K562 (cell line): Measurements from ENCODE around the gene AAGAB. TPM values are rescaled to one million over a fixed set of nuclear protein-coding genes. Genes with fewer than 3 reads are reported as not detected.

ENCODE experiments used
- ATAC-seq: fragments of 200-7000 bp; cut with Tn5 transposase; 3 replicates; pipeline ENCODE4 v1.9.1; 2020; ENCODE audit warnings: moderate library complexity
- BruUV-seq: library from RNA; stranded (reverse); fragments of 400-500 nt; replicated peaks from 2 replicates; lab custom pipeline; 2021; lab: Mats Ljungman, UMichigan
- CTCF ChIA-PET: fragments of 300-600 bp; formaldehyde crosslinking; extraction: SDS; loops from one replicate; lab custom pipeline; 2021; ENCODE audit warnings: low intra/inter-chr PET ratio; lab: Yijun Ruan, JAX
- POLR2A ChIA-PET: fragments of 300-600, 350-650 bp; sonication (Branson Sonifier 250); formaldehyde crosslinking; extraction: SDS; loops from one replicate; lab custom pipeline; 2021; ENCODE audit warnings: antibody characterized with exemption, inconsistent platforms; lab: Yijun Ruan, JAX
- DNase-seq, 4 experiments: peaks; one replicate each; pipeline versions ENCODE4 v3.0.0 to v3.0.0-alpha.2; 2011 to 2018; ENCODE audit warnings: low spot score in 3 of 4, mixed read lengths in 3 of 4; ENCODE audit errors: extremely low read depth in 1 of 4
- FAIRE-seq: peaks from 2 replicates; lab custom pipeline; 2011; peaks lifted over from hg19 to GRCh38; lab: Jason Lieb, UNC
- H2AFZ ChIP-seq: 2 replicates; pipeline ENCODE4 v1.6.0; 2011; ENCODE audit warnings: low read depth, low read length, control low read depth, inconsistent platforms
- H3K27ac ChIP-seq: fragments of 200-600 bp; 3 replicates; pipeline ENCODE4 v1.8.0; 2011; ENCODE audit warnings: low read depth, mild to moderate bottlenecking, control low read depth, inconsistent platforms, low read length, moderate library complexity, mixed read lengths; ENCODE audit errors: extremely low read depth
- H3K27me3 ChIP-seq, 2 experiments: fragments of 300-600 bp in 1 of 2; 2 replicates in 1 of 2; 3 replicates in 1 of 2; pipeline versions ENCODE4 v1.6.0 to v1.8.0; 2011; ENCODE audit warnings: inconsistent platforms in 2 of 2, low read length in 2 of 2, mild to moderate bottlenecking in 1 of 2, mixed read lengths in 1 of 2, moderate library complexity in 1 of 2; ENCODE audit not compliant: control insufficient read depth in 2 of 2, insufficient read depth in 2 of 2
- H3K36me3 ChIP-seq: fragments of 300-600 bp; 3 replicates; pipeline ENCODE4 v1.8.0; 2011; ENCODE audit warnings: mild to moderate bottlenecking, low read length, inconsistent platforms; ENCODE audit not compliant: control insufficient read depth, insufficient read depth
- H3K4me1 ChIP-seq, 2 experiments: fragments of 200-600 bp in 1 of 2; replicated peaks in 1 of 2; 2 replicates in 1 of 2; 3 replicates in 1 of 2; pipeline versions ENCODE4 v1.5.1 to v1.8.0; 2011; ENCODE audit warnings: inconsistent platforms in 2 of 2, low read length in 2 of 2, mild to moderate bottlenecking in 1 of 2, mixed read lengths in 1 of 2, moderate library complexity in 1 of 2; ENCODE audit not compliant: control insufficient read depth in 2 of 2, insufficient read depth in 2 of 2
- H3K4me2 ChIP-seq: 2 replicates; pipeline ENCODE4 v1.6.1; 2011; ENCODE audit warnings: low read length, control low read depth, inconsistent platforms, mixed read lengths; ENCODE audit not compliant: insufficient read depth
- H3K4me3 ChIP-seq: fragments of 200-600 bp; sonication (generic), shearing (Covaris generic); 2 replicates; pipeline ENCODE4 v1.5.1; 2016; ENCODE audit warnings: control low read depth, inconsistent platforms
- H3K79me2 ChIP-seq: fragments of 200-600 bp; 3 replicates; pipeline ENCODE4 v1.8.0; 2011; ENCODE audit warnings: low read length, inconsistent platforms; ENCODE audit not compliant: control insufficient read depth, insufficient read depth
- H3K9ac ChIP-seq, 2 experiments: 2 replicates each; pipeline versions ENCODE4 v1.6.0 to v1.6.1; 2011; ENCODE audit warnings: low read depth in 2 of 2, low read length in 2 of 2, control low read depth in 1 of 2, inconsistent platforms in 1 of 2, mild to moderate bottlenecking in 1 of 2, mixed read lengths in 1 of 2; ENCODE audit not compliant: insufficient read depth in 1 of 2
- H3K9me1 ChIP-seq: one replicate; pipeline ENCODE4 v1.6.0; 2011; ENCODE audit warnings: inconsistent platforms, mild to moderate bottlenecking, low read length, moderate library complexity; ENCODE audit not compliant: control insufficient read depth, insufficient read depth
- H3K9me3 ChIP-seq: replicated peaks from 2 replicates; pipeline ENCODE4 v1.5.1; 2011; ENCODE audit warnings: low read depth, low read length, inconsistent platforms; ENCODE audit not compliant: control insufficient read depth, insufficient read depth
- H4K20me1 ChIP-seq: replicated peaks from 2 replicates; pipeline ENCODE4 v1.6.1; 2011; ENCODE audit warnings: low read length, inconsistent platforms, mixed read lengths; ENCODE audit not compliant: control insufficient read depth, insufficient read depth
- CBX2 ChIP-seq: fragments of 200-600 bp; sonication (generic); IDR thresholded peaks from one replicate; pipeline ENCODE4 v1.6.1; 2012; ENCODE audit warnings: mild to moderate bottlenecking, low read length, inconsistent platforms; ENCODE audit not compliant: insufficient read depth, poor library complexity, severe bottlenecking
- E2F3 ChIP-seq: fragments of 250-450 bp; sonication (Bioruptor Pico); IDR thresholded peaks from 2 replicates; pipeline ENCODE4 v1.4.0; 2020; ENCODE audit warnings: mild to moderate bottlenecking
- ELF2 ChIP-seq: fragments of 250-450 bp; sonication (Bioruptor Pico); IDR thresholded peaks from 2 replicates; pipeline ENCODE4 v1.5.0; 2021; ENCODE audit warnings: mild to moderate bottlenecking
- GABPB1 ChIP-seq: sonication (generic); formaldehyde crosslinking; IDR thresholded peaks from 2 replicates; pipeline ENCODE4 v1.8.0; 2022; ENCODE audit warnings: mild to moderate bottlenecking, missing genetic modification reagents
- MEF2A ChIP-seq: IDR thresholded peaks from 2 replicates; pipeline ENCODE4 v1.6.1; 2011; ENCODE audit warnings: low read depth, mild to moderate bottlenecking, low read length, moderate library complexity; ENCODE audit not compliant: control insufficient read depth
- NR0B1 ChIP-seq: fragments of 450-650 bp; IDR thresholded peaks from one replicate; pipeline ENCODE4 v1.6.1; 2018; ENCODE audit warnings: mild to moderate bottlenecking, moderate library complexity; ENCODE audit not compliant: partially characterized antibody
- SRSF3 ChIP-seq: fragments of 200-400 bp; formaldehyde crosslinking; IDR thresholded peaks from 2 replicates; pipeline ENCODE4 v1.6.1; 2016; ENCODE audit warnings: mild to moderate bottlenecking, low read length, moderate library complexity; ENCODE audit not compliant: insufficient read depth
- TARDBP ChIP-seq: fragments of 450-650 bp; IDR thresholded peaks from 2 replicates; pipeline ENCODE4 v1.6.1; 2016
- TCF7L2 ChIP-seq: fragments of 150-350 bp; IDR thresholded peaks from 2 replicates; pipeline ENCODE4 v1.6.1; 2016; ENCODE audit warnings: low read depth, mild to moderate bottlenecking, low read length, moderate library complexity
- UBTF ChIP-seq, 2 experiments: IDR thresholded peaks; 2 replicates each; pipeline ENCODE4 v1.6.1; 2012; ENCODE audit warnings: improper control_type of control experiment in 2 of 2, low read depth in 2 of 2, low read length in 2 of 2, borderline replicate concordance in 1 of 2
- ZBTB8A ChIP-seq: fragments of 450-650 bp; IDR thresholded peaks from 2 replicates; pipeline ENCODE4 v1.6.1; 2018; ENCODE audit warnings: mild to moderate bottlenecking, moderate library complexity; ENCODE audit not compliant: partially characterized antibody
- WGBS: fragments of 100-300 bp; shearing (Covaris generic); methylation state at CpG from one replicate; pipeline ENCODE4 v1.1.6; 2016; ENCODE audit warnings: low coverage, mixed read lengths; ENCODE audit not compliant: insufficient coverage; ENCODE audit errors: missing lambda C conversion rate; 5-methylcytosine and 5-hydroxymethylcytosine counted together
- in situ Hi-C: fragments of 300-500 bp; cut with MboI; formaldehyde crosslinking; loops from 4 replicates; pipeline ENCODE4 v1.15.0; 2018; ENCODE audit warnings: inconsistent platforms, mixed read lengths
- intact Hi-C: fragments of 100-400 bp; cut with micrococcal nuclease; formaldehyde crosslinking; loops from 2 replicates; pipeline ENCODE4 v1.14.2; 2022
- polyA plus RNA-seq, 8 experiments: library from polyadenylated mRNA; depleted of rRNA in 4 of 8; stranded (reverse) in 5 of 8; unstranded in 3 of 8; fragments of >200 nt; fragmentation: Nextera tagmentation in 2 of 8; fragmentation: Illumina TruSeq in 1 of 8; extraction: Ambion mirVana in 2 of 8; extraction: Trizol in 1 of 8; gene quantifications; 2 replicates each; pipeline versions ENCODE4 v1.2.1 to v1.2.3, GENCODE V29; 2011 to 2014; ENCODE audit warnings: inconsistent platforms in 1 of 8, missing spikeins in 1 of 8
- total RNA-seq, 7 experiments: library from RNA; depleted of rRNA in 6 of 7; stranded (reverse); fragments of >200 nt in 6 of 7; fragmentation: Illumina TruSeq in 2 of 7; extraction: Trizol in 2 of 7; gene quantifications; 2 replicates each; pipeline versions ENCODE4 v1.2.1 to v1.2.3, GENCODE V29; 2011 to 2021; ENCODE audit warnings: low replicate concordance in 1 of 7

Gene AAGAB
- total and polyA plus RNA-seq, 9 of the 15 experiments (the other 6 are each of a cell fraction or from before 2014, with no cell fraction given) = 17.8 to 109 (median 58.3) TPM

- no peak for TF ChIP-seq UBTF (IDR thresholded peaks at IDR 0.05; ENCODE audit: borderline replicate concordance in 1 of 2, low read depth in 2 of 2, low read length in 2 of 2)
- no peak for TF ChIP-seq NR0B1
- no peak for TF ChIP-seq ELF2 (CRISPR knock-in tag)
- TF ChIP-seq TCF7L2 = no peak
- TF ChIP-seq, all 486 proteins: peak for 0
Observed at GRCh38 chr15:67280217-67280616, 25.8 kb upstream of the AAGAB start (continued).

- in situ Hi-C loops = no loop called here
- BruUV-seq = no TSS peak
- Histone ChIP-seq H3K4me1 (no peaks in the 10 kb centered on the region), H3K4me2 (no peak overlapping the region), H3K9ac (no peak overlapping the region), H3K27me3 (no peaks in the 10 kb centered on the region), H3K9me3 (0 out of 2 replicates have a peak, but pooled peaks cover 4% of the 10 kb centered on the region), H3K27ac (no peak overlapping the region), H3K9me1 (no peaks in the 10 kb centered on the region), H4K20me1 (no peaks in the 10 kb centered on the region), H3K79me2 (no peaks in the 10 kb centered on the region), H3K4me3 (no peak overlapping the region), H2AFZ (no peak overlapping the region), H3K36me3 (no peaks in the 10 kb centered on the region)
- ChIA-PET POLR2A (no interaction called here), CTCF (no interaction called here)
- no peak for FAIRE-seq
- TF ChIP-seq GABPB1 (CRISPR knock-in tag) (no peak), E2F3 (CRISPR knock-in tag) (no peak), ZBTB8A (no peak), SRSF3 (no peak), MEF2A (no peak), CBX2 (no peak), TARDBP (no peak)
- no peak for DNase-seq
- intact Hi-C loops = no loop called here
- no peak for ATAC-seq
- WGBS = 15% methylated on average over 1 of the region's 1 CpG
Observed at GRCh38 chr15:67276666-67277065, 22.2 kb upstream of the AAGAB start.
